Urothelium cell line (cell line): ENCODE data around the gene SPRING1.
"Not testable (repeated sequence)": the region's sequence is repeated elsewhere in the genome, so short reads cannot be mapped to it uniquely, and the experiment has no call there.

ENCODE experiments used
- DNase-seq: peaks from one replicate; pipeline ENCODE4 v3.0.0; 2011; ENCODE audit warnings: low spot score, mixed read lengths
- FAIRE-seq: peaks from 2 replicates; lab custom pipeline; 2011; peaks lifted over from hg19 to GRCh38; lab: Jason Lieb, UNC

SPRING1 gene

GRCh38 chr12:116742787-116743186 lies 4.9 kb upstream of the SPRING1 start:
- FAIRE-seq, DNase-seq: not testable (repeated sequence)

GRCh38 chr12:116739381-116739887 lies 1.6 kb upstream of the SPRING1 start:
- FAIRE-seq, result no peak

DNA sequence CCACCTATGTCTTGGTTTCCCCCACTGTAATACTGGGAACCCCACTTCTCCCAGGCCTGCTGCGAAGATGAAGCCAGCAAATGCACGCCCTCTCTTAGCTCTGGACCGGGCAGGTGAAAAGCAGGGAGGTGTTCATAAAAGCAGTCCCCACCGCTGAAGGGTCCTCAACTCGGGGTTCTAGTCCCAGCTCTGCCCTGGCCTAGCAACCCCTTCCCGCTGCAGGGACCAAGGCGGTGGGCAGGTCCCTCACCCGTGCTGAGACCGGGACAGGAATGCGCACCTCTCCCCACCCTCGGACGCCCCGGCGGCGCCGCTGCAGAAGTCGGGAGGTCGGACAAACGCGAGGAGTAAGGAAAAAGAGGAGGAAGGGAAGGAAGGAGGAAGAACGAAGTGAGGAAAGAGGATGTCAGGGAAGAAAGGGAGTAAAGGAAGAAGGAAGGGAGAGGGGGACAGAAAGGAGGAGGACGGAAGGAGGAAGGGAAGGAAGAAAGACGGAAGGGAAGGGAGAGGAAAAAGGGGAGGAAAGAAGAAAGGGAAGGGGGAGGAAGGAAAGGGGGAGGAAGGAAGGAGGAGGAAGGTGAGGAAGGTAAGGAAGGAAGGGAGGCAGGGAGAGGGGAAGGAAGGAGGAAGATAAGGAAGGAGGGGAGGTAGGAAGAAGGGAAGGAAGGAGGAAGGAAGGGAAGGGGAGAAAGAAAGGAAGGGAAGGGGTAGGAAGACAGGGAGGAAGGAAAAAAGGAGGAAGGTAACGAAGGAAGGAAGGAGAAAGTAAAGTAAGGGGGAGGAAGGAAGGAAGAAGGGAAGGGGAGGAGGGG lies 701 bp downstream of the SPRING1 start:
- DNase-seq (peak; percentile 36), FAIRE-seq (no peak)

More at GRCh38 chr12:116739381-116739887, 1.6 kb upstream of the SPRING1 start:
- DNase-seq, result no peak

- FAIRE-seq (no peak), DNase-seq (no peak)
Measured at GRCh38 chr12:116735951-116736599, 1.8 kb downstream of the SPRING1 start.

- FAIRE-seq, result no peak
- no peak for DNase-seq
Measured at GRCh38 chr12:116735084-116735483, 2.8 kb downstream of the SPRING1 start.

GRCh38 chr12:116734156-116734768 lies 3.6 kb downstream of the SPRING1 start:
- DNase-seq (no peak), FAIRE-seq (no peak)

DNA sequence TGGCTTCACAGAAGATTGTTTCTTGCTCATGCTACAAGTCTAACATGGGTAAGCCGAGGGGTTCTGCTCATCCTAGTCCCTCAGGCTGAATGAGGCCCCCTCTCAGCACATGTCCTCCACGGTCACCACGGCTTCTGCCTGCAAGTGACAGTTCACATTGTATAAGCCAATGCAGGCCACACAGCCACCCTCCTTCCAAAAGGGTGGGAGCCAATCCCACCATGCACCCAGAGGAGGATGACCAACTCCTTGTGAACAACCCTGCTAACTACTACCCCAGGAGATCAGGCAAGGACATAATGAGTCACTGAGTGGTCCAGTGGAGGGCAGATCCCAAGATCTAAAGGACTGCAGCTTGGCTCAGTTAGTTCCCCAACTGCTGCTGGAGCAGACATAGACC lies 6.1 kb downstream of the SPRING1 start:
- DNase-seq, result no peak
- no peak for FAIRE-seq

DNA sequence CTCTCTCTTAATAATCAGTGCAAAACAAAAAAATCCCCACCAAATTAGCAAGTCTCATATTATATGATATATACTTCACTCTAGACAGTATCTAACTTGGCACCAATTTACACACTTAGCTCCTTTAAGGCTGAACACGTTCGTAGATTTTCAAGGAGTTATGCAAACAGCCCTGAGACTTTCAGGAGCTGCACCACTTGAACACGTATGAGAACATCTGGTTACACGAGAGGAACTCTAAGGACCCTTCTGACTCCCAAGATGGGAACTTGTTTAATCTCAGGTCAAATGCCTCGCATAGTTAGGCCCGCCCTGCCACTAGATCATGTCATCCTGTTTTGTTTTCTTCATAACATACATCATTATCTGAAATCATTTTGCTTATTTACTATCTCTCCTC lies 10.0 kb downstream of the SPRING1 start:
- DNase-seq, result no peak
- FAIRE-seq, result no peak

- no peak for FAIRE-seq
Measured at GRCh38 chr12:116727261-116727660, 10.6 kb downstream of the SPRING1 start.

GRCh38 chr12:116726694-116727093 lies 11.2 kb downstream of the SPRING1 start:
- no peak for DNase-seq
- FAIRE-seq, result no peak

More at GRCh38 chr12:116727261-116727660, 10.6 kb downstream of the SPRING1 start:
- no peak for DNase-seq

- no peak for FAIRE-seq
Measured at GRCh38 chr12:116722245-116722644, 15.6 kb downstream of the SPRING1 start.

GRCh38 chr12:116719731-116720528 lies 17.9 kb downstream of the SPRING1 start:
- FAIRE-seq, result no peak

More at GRCh38 chr12:116722245-116722644, 15.6 kb downstream of the SPRING1 start:
- no peak for DNase-seq

DNA sequence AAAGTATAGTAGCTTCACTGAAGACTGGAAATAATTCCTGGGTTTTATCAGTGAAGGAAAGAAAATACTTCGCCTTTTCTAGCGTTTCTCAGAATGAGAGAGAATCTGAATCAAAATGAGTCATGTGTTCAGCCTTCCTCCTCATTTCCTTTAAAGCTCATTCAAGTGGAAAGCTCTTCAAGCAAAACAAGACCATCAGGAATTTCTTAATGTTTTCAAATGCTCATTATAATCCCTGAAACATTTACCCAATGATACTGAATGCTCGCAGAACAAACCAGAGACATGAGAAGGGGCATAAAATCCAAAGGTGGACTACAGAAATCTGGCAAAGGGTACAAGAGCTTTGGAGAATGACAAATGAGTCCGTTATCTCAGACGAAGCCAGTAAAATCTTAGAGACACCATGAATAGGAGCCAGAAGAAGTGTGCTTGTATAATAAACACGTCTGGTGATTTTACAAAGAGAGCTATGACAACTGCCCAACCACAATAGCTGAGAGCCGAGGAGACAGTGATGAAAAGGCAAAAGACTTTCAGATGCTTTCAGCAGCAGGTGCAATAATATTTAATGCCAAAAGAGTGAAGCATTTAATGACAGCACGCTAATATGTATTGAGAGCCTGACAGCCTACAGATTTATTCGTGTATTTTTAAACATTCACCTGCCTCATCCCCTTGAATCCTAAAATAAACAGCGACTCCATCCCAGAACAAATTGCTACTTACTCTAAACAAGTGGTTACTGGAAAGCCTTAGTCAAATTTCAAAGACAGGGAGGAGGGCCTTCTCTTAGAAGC lies 19.0 kb downstream of the SPRING1 start:
- DNase-seq, result no peak
- no peak for FAIRE-seq

More at GRCh38 chr12:116719731-116720528, 17.9 kb downstream of the SPRING1 start:
- no peak for DNase-seq

DNA sequence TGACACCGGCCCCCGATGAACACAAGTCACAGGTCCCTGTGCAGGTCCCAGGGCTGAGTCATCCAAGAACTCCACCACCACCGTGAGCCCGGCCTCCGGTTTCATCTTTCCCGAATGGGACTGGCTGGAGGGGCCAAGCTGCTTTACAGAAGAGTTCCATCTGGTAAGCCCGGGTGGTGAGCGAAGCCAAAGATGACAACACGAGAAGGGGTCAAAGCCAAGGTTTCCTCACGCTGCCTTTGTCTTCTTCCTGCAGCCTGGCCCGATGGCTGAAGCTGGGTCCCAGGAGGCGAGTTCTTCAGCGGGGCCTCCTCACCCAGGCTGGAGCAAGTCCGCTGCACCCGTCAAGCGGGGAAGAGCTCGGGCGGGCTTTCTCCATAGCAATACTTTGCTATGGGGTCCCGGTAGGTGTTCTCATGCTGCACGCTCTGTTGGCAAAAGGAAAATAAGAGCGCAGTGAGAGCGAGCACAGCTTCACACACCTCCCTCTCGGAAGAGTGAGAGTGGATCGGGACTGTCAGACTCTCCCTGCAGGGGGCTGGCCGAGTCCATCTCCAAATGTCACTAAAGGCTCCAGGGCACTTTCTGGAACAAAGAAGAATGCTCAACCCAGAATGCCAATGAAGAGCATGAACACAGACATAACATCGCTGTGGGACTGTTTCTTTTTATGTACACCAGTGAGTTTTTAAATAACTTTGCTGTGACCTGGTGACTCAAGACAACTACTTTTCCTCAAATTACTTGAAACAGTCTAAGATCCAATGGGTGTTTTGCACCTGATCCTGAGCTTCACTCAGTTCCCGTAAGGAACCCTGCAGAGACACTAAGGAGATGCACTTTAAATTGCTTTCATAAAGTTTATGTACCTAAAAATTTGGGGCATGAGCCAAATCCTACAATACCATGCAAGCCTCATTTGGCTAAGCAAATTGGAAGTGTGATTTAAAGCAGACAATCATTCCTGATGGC lies 20.1 kb downstream of the SPRING1 start:
- no peak for FAIRE-seq
- DNase-seq, result no peak

DNA sequence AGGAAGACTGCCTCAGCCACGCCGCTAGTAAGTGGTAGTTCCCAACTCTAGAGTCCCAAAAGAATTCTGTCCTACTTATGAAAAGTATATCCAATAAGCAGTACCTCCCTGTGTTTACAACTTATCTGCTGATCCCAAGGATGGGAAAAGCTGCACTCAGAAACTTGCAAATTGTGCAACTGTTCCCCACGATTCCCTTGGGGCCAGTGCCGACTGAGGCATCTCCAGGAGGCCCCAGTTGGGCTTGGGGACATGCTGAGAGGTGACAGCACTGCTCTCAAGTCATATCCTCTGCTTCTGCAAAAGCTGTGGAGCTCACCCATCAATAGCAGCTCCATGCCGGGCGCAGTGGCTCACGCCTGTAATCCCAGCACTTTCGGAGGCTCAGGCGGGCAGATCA lies 23.7 kb downstream of the SPRING1 start:
- no peak for FAIRE-seq

DNA sequence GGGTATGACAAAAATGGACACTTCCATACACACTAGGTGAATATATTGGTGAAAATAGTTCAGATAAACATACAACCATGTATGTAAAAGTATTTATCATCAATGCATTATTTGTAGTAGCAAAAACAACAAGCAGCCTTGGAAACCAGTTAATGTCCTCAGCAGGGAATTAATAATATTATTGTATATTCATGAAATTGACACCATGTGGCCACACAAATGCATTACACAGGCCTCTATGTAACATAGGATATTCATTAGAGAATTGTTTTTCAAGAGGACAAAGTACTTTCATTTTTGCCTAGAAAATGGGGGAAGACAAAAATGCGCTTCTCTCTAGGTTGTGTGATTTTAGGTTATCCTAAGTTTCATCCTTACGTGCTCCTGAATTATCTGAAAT lies 24.3 kb downstream of the SPRING1 start:
- DNase-seq (no peak), FAIRE-seq (no peak)

More for the DNA sequence above, 23.7 kb downstream of the SPRING1 start:
- no peak for DNase-seq

- FAIRE-seq, result no peak
Measured at GRCh38 chr12:116712458-116713303, 25.2 kb downstream of the SPRING1 start.

More at GRCh38 chr12:116712458-116713303, 25.2 kb downstream of the SPRING1 start:
- no peak for DNase-seq
